Peyer's patch (tissue), 4 donors: ENCODE data around the gene SLCO4A1. TPM values are rescaled to one million over a fixed set of nuclear protein-coding genes. Genes with fewer than 3 reads are reported as not detected.
A peak's percentile ranks its signal among the peaks of the same experiment; 100 is the strongest.

Source experiments
- DNase-seq, 3 donors: peaks; one replicate each; pipeline ENCODE4 v3.0.0-alpha.2; 2017 to 2019
- H3K27ac ChIP-seq, 4 donors: fragments of 200-600 bp; sonication (generic); one replicate each; pipeline ENCODE4 v1.5.1; 2016 to 2019
- H3K27me3 ChIP-seq, 2 donors: fragments of 200-600 bp; sonication (generic); one replicate each; pipeline ENCODE4 v1.5.1; 2019
- H3K36me3 ChIP-seq, 3 donors: fragments of 200-600 bp; sonication (generic); one replicate each; pipeline ENCODE4 v1.5.1; 2016 to 2019
- H3K4me1 ChIP-seq, 4 donors: fragments of 200-600 bp; sonication (generic); one replicate each; pipeline ENCODE4 v1.5.1; 2016 to 2019
- H3K4me3 ChIP-seq, 4 donors: fragments of 200-600 bp; sonication (generic); 1 replicate in 3 of 4; 2 replicates in 1 of 4; pipeline ENCODE4 v1.5.1; 2016 to 2019; ENCODE audit warnings: mild to moderate bottlenecking in 1 of 4
- H3K9me3 ChIP-seq, 4 donors: fragments of 200-600 bp; sonication (generic); one replicate each; pipeline ENCODE4 v1.5.1; 2016 to 2019; ENCODE audit warnings: mild to moderate bottlenecking in 1 of 4
- POLR2A ChIP-seq, 2 donors: fragments of 450-650 bp; IDR thresholded peaks; one replicate each; pipeline ENCODE4 v1.5.1; 2017; ENCODE audit warnings: antibody characterized with exemption in 2 of 2, mild to moderate bottlenecking in 2 of 2, moderate library complexity in 2 of 2
- total RNA-seq, 4 donors: library from RNA; depleted of rRNA; stranded (reverse); fragments of >200 nt; gene quantifications; one replicate each; pipeline ENCODE4 v1.1.0, GENCODE V29; 2016
- TF ChIP-seq, protein P1 (sequence below), 6 experiments: fragments of 450-650 bp in 4 of 6; fragments of 200-600 bp in 2 of 6; sonication (generic) in 1 of 6; IDR thresholded peaks; one replicate each; pipeline ENCODE4 v1.5.1; 2017 to 2019; ENCODE audit warnings: antibody characterized with exemption in 6 of 6, mild to moderate bottlenecking in 3 of 6, moderate library complexity in 1 of 6

The SLCO4A1 gene
- total RNA-seq, 4 donors from 2014 or later: 6.7 to 42.9 (median 28.5) TPM

DNA sequence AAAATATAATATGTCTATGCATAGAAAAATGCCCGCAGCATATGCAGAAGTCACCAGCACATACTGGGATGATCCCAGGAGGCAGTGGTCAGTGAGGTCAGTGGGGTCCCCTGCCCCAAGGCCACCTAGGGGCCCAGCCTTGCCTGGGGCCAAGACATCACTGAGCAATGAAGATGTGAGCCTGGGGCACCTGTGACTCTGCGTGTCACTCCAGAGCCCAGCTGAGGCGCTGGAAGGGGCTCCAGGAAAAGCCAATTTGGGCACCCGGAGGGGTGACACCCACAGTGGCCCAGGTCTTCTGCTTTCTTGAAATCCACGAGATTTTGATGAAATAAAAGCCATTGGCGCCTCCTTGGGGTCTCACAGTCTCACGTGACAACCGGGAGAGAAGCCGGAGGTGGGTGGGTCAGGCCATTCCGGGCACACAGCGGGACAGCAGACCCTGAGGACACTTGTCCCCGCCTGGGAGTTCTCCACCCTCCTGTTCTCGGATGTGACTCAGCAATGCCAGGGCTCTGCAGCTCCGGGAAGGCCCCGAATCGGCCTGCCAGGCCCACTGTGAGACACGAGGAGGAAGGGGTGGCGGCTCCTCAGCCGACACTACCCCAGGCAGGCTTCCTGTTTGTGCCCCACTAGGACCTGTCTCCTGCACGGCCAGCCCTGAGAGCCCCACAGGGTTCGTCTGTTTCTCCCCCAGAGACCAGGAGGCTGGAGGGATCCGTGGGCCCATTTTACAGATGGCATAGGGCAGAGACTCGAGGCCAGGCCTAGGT, 24.4 kb upstream of the SLCO4A1 start:
- Histone ChIP-seq H3K27ac (peak overlapping the region; percentile 9 to 78 (median 38)), H3K36me3 (no peaks in the 10 kb centered on the region), H3K27me3 (no peaks in the 10 kb centered on the region), H3K4me1 (peaks cover 6 to 33% (median 21%) of the 10 kb centered on the region in 4 donors), H3K9me3 (no peaks in the 10 kb centered on the region), H3K4me3 (no peak overlapping the region)
- DNase-seq: peak in 2 of 3 donors; percentile 67 to 78
- TF ChIP-seq POLR2A (IDR thresholded peaks at IDR 0.05): no peak
- TF ChIP-seq, protein P1, sequence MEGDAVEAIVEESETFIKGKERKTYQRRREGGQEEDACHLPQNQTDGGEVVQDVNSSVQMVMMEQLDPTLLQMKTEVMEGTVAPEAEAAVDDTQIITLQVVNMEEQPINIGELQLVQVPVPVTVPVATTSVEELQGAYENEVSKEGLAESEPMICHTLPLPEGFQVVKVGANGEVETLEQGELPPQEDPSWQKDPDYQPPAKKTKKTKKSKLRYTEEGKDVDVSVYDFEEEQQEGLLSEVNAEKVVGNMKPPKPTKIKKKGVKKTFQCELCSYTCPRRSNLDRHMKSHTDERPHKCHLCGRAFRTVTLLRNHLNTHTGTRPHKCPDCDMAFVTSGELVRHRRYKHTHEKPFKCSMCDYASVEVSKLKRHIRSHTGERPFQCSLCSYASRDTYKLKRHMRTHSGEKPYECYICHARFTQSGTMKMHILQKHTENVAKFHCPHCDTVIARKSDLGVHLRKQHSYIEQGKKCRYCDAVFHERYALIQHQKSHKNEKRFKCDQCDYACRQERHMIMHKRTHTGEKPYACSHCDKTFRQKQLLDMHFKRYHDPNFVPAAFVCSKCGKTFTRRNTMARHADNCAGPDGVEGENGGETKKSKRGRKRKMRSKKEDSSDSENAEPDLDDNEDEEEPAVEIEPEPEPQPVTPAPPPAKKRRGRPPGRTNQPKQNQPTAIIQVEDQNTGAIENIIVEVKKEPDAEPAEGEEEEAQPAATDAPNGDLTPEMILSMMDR (IDR thresholded peaks at IDR 0.05): no peak

DNA sequence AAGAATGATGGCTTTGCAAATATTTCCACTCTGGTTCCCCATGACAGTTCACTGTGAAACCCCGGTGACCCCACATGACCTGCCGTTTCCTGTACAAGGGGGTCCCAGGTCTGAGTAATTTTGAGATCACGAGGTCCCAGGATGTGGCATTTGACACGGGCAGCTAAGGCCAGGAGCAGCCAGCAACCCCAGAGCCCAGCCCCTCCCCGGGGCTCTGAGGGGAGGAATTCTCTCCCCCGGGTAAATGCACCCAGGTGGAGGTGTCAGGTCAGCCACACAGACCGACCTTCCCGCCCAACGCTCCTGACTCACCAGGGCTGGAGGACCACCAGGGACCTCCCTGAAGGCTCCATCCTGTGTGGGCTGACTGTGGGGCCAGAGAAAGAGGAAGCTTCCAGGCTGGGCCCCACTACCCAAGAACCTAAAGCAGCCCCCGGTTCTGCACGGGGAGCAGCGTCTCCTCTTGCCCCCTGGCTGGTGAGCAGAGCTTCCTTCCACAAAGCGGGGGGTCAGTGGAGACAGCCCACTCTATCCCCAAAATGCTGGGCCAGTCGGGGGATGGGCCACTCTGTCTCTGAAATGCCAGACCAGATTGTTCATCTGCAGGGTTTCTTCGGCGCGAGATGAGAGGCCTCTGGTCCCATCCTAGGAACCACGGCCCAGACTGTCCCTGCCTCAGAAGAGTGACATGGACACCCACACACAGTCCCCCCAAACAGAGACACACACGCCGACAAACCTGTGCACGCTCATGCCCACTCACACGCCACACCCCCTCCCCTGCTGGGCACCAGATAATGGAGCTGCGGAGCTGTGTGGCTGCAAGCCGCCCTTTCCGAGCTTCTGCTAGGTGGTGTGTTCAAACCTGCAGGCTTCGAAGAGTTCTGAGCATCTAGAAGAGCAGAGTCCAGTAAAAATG, 23.4 kb upstream of the SLCO4A1 start:
- DNase-seq: peak in 2 of 3 donors; percentile 76 to 80
- H3K27ac ChIP-seq: peak overlapping the region; percentile 9 to 78 (median 38)
- no peaks in the 10 kb centered on the region for H3K36me3 ChIP-seq
- H3K4me3 ChIP-seq: no peak overlapping the region
- H3K4me1 ChIP-seq: peaks cover 11 to 40% (median 30%) of the 10 kb centered on the region in 4 donors
- H3K9me3 ChIP-seq: no peaks in the 10 kb centered on the region
- TF ChIP-seq POLR2A (IDR thresholded peaks at IDR 0.05): no peak
- TF ChIP-seq, protein P1 (IDR thresholded peaks at IDR 0.05): no peak
- no peaks in the 10 kb centered on the region for H3K27me3 ChIP-seq

DNA sequence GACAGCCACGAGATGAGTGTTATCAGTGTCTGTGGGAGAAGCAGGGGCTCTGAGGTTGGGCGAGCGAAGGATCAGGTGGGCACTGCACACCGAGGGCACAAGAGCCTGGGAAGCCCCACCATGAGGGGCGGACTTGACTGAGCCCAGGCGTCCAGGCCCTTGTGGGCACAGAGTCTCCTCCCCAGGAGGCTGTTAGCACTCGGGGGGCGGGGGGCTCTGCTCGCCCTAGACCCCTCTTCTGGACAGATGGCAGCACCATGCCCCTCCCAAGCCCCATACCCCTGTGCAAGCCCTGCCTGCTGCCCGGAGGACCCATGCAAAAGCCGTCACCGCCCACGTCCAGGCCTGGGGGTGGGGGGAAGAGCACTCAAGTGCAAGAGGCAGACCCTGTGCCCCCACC, 21.7 kb upstream of the SLCO4A1 start:
- TF ChIP-seq POLR2A (IDR thresholded peaks at IDR 0.05): no peak
- TF ChIP-seq, protein P1 (IDR thresholded peaks at IDR 0.05): no peak
- no peak for DNase-seq
- Histone ChIP-seq H3K27me3 (no peaks in the 10 kb centered on the region), H3K27ac (no peak overlapping the region), H3K4me3 (no peak overlapping the region), H3K36me3 (no peaks in the 10 kb centered on the region), H3K4me1 (peaks cover 21 to 44% (median 38%) of the 10 kb centered on the region in 4 donors), H3K9me3 (no peaks in the 10 kb centered on the region)

DNA sequence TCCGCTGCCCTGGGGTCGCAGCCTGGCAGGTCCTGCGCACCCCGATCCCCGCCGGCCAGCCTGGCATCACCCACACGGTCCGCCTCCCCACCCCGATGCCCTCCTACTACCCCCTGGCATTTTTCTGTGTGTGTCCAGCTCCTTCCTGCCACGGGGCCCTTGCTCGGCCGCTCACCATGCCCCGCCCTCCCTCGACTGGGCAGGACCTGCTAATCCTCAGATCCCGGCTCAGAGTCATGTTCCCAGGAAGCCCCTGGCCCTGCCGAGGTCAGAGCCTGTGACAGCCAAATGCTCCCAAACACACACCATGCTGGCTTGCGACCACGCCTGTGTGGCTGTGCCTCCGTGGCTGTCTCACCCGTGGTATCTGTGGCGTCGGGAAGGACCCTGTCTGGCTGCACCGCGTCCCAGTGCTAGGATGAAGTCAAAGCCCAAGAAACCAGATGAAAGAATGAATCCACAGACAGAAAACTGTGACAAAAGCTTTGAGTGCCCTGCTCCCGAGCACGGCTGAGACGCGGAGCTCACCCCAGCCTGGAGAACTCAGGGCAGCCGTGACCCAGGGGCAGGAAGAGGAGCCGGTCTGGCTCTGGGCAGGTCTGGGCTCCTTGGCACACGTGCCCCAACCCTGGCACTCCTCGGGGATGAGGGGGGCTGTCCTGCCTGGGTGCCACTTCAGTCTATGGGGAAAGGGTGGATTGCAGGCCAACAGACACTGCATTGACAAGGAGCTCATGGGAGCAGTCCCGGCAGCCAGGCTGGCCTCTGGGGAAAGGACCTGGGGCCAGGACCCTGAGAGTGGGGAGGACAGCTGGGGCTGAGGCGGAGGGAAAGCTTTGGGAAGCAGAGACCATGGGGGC, 20.8 kb upstream of the SLCO4A1 start:
- H3K27me3 ChIP-seq: no peaks in the 10 kb centered on the region
- no peaks in the 10 kb centered on the region for H3K36me3 ChIP-seq
- no peak overlapping the region for H3K4me3 ChIP-seq
- peak overlapping the region in 2 of 4 donors; percentile 11 to 99 for H3K27ac ChIP-seq
- TF ChIP-seq POLR2A (IDR thresholded peaks at IDR 0.05): no peak
- TF ChIP-seq, protein P1 (IDR thresholded peaks at IDR 0.05): no peak
- peaks cover 21 to 44% (median 38%) of the 10 kb centered on the region in 4 donors for H3K4me1 ChIP-seq
- no peak for DNase-seq
- H3K9me3 ChIP-seq: no peaks in the 10 kb centered on the region
